Activated B cell treated with CpG ODN at 0.5 μM for 24 hours (primary cell): ENCODE results near the gene RPL15. TPM values are rescaled to one million over a fixed set of nuclear protein-coding genes. Genes with fewer than 3 reads are reported as not detected.
"Not testable (repeated sequence)": the region's sequence is repeated elsewhere in the genome, so short reads cannot be mapped to it uniquely, and the experiment has no call there.

Experiments used
- ATAC-seq: fragments of 200-7000 bp; cut with Tn5 transposase; one replicate; pipeline ENCODE4 v1.10.0; 2021; ENCODE audit warnings: low read depth, mild to moderate bottlenecking, moderate library complexity
- CTCF ChIA-PET: fragments of 350-600 bp; sonication (Branson Sonifier 250); formaldehyde crosslinking; loops from one replicate; lab custom pipeline; 2021; ENCODE audit warnings: antibody characterized with exemption; lab: Charles Lee
- POLR2A ChIA-PET: fragments of 350-600 bp; sonication (Branson Sonifier 250); formaldehyde crosslinking; loops from one replicate; lab custom pipeline; 2021; ENCODE audit warnings: antibody characterized with exemption; lab: Charles Lee
- DNase-seq: peaks from one replicate; pipeline ENCODE4 v3.0.0; 2022
- H3K27ac Mint-ChIP-seq: one replicate; pipeline ENCODE4 v1.8.0; 2020; ENCODE audit warnings: mixed read lengths
- H3K27me3 Mint-ChIP-seq: one replicate; pipeline ENCODE4 v1.8.0; 2021; ENCODE audit warnings: mixed read lengths
- H3K36me3 Mint-ChIP-seq: one replicate; pipeline ENCODE4 v1.8.0; 2021; ENCODE audit warnings: low read depth, mixed read lengths
- H3K4me1 Mint-ChIP-seq: one replicate; pipeline ENCODE4 v1.8.0; 2021; ENCODE audit warnings: mixed read lengths
- H3K4me3 Mint-ChIP-seq: one replicate; pipeline ENCODE4 v1.8.0; 2020; ENCODE audit warnings: mild to moderate bottlenecking, mixed read lengths
- H3K9me3 Mint-ChIP-seq: one replicate; pipeline ENCODE4 v1.8.0; 2020; ENCODE audit warnings: mixed read lengths
- CTCF ChIP-seq: fragments of 200-600 bp; IDR thresholded peaks from one replicate; pipeline ENCODE4 v1.8.0; 2022; ENCODE audit warnings: antibody characterized with exemption, mild to moderate bottlenecking
- intact Hi-C: fragments of 100-400 bp; cut with micrococcal nuclease; formaldehyde crosslinking; loops from one replicate; pipeline ENCODE4 v1.15.1; 2024
- total RNA-seq: library from RNA; stranded (reverse); gene quantifications from 2 replicates; pipeline ENCODE4 v1.2.3, GENCODE V29; 2022

RPL15 gene
- total RNA-seq, 1 donor from 2014 or later, result 2,710 TPM

- Mint-ChIP-seq H3K27ac (no peak overlapping the region), H3K36me3 (peaks cover 12% of the 10 kb centered on the region), H3K4me3 (no peak overlapping the region), H3K9me3 (no peaks in the 10 kb centered on the region), H3K4me1 (no peaks in the 10 kb centered on the region), H3K27me3 (no peaks in the 10 kb centered on the region)
- no peak for DNase-seq
- no peak for TF ChIP-seq CTCF
- ATAC-seq, result no peak
- CTCF ChIA-PET, result no interaction called here
- POLR2A ChIA-PET, result no interaction called here
- intact Hi-C loops, result no loop called here
Observed at GRCh38 chr3:23909341-23909740, 7.6 kb upstream of the RPL15 start.

- Mint-ChIP-seq H3K36me3 (peaks cover 6% of the 10 kb centered on the region), H3K4me1 (peaks cover 11% of the 10 kb centered on the region), H3K27ac (no peak overlapping the region), H3K4me3 (no peak overlapping the region), H3K9me3 (no peaks in the 10 kb centered on the region), H3K27me3 (no peaks in the 10 kb centered on the region)
- intact Hi-C loops, result loop anchor here (10.0 kb wide), 1 partner anchor 583 kb away; the partner anchor contains the start of gene THRB
- no peak for TF ChIP-seq CTCF
- DNase-seq, result no peak
- ATAC-seq, result no peak
- CTCF ChIA-PET, result no interaction called here
- POLR2A ChIA-PET, result interaction anchor here (0.6 kb wide), 1 partner anchor 58 kb away, joined by 6 read pairs; no protein-coding TSS in a partner anchor
Observed at GRCh38 chr3:23911397-23911796, 5.5 kb upstream of the RPL15 start.

GRCh38 chr3:23912335-23912734 is 4.6 kb upstream of the RPL15 start:
- ATAC-seq, H3K9me3 Mint-ChIP-seq, DNase-seq, CTCF ChIA-PET, H3K27me3 Mint-ChIP-seq, POLR2A ChIA-PET, H3K4me3 Mint-ChIP-seq, H3K27ac Mint-ChIP-seq: not testable (repeated sequence)
- Mint-ChIP-seq H3K4me1 (peaks cover 14% of the 10 kb centered on the region), H3K36me3 (peaks cover 12% of the 10 kb centered on the region)
- intact Hi-C loops, result loop anchor here (10.0 kb wide), 1 partner anchor 582 kb away; the partner anchor contains the start of gene THRB

- DNase-seq (no peak), ATAC-seq (no peak)
- ChIA-PET POLR2A (no interaction called here), CTCF (no interaction called here)
- H3K36me3 Mint-ChIP-seq, result peaks cover 20% of the 10 kb centered on the region
- H3K9me3 Mint-ChIP-seq, result no peaks in the 10 kb centered on the region
- H3K27me3 Mint-ChIP-seq, result no peaks in the 10 kb centered on the region
- intact Hi-C loops, result loop anchor here (10.0 kb wide), 1 partner anchor 582 kb away; the partner anchor contains the start of gene THRB
- TF ChIP-seq CTCF, result no peak
- H3K27ac Mint-ChIP-seq, result no peak overlapping the region
- peaks cover 21% of the 10 kb centered on the region for H3K4me1 Mint-ChIP-seq
- H3K4me3 Mint-ChIP-seq, result no peak overlapping the region
Observed at GRCh38 chr3:23913182-23913581, 3.8 kb upstream of the RPL15 start.

GRCh38 chr3:23913873-23914743 is 2.8 kb upstream of the RPL15 start:
- POLR2A ChIA-PET, result interaction anchor here (0.6 kb wide), 1 partner anchor 323 kb away, joined by 3 read pairs; no protein-coding TSS in a partner anchor
- Mint-ChIP-seq H3K4me3 (no peak overlapping the region), H3K9me3 (no peaks in the 10 kb centered on the region), H3K4me1 (peaks cover 30% of the 10 kb centered on the region), H3K27me3 (no peaks in the 10 kb centered on the region), H3K27ac (no peak overlapping the region), H3K36me3 (peaks cover 30% of the 10 kb centered on the region)
- CTCF ChIA-PET, result no interaction called here
- no peak for ATAC-seq
- no peak for TF ChIP-seq CTCF
- intact Hi-C loops, result loop anchor here (10.0 kb wide), 1 partner anchor 581 kb away; the partner anchor contains the start of gene THRB
- DNase-seq, result no peak
